HG03025 (cell line): Measurements from ENCODE around the gene GATB.

ENCODE experiments used
- ATAC-seq: cut with Tn5 transposase; IDR thresholded peaks from one replicate; pipeline ENCODE4 v1.9.1; 2021; ENCODE audit warnings: mild to moderate bottlenecking, moderate library complexity; ENCODE audit not compliant: unreplicated experiment, low FRiP score

Gene GATB

GRCh38 chr4:151626228-151626627 is 134.6 kb downstream of the GATB start:
- ATAC-seq: no peak

GRCh38 chr4:151624626-151625565 is 135.9 kb downstream of the GATB start:
- no peak for ATAC-seq
